BE2C (cell line): ENCODE data around the gene TTC13.

Source experiments
- DNase-seq: peaks from one replicate; pipeline ENCODE4 v3.0.0-alpha.2; 2020
- H3K27me3 ChIP-seq: fragments of 250-450 bp; sonication (Bioruptor Pico); 2 replicates; pipeline ENCODE4 v1.5.1; 2020; ENCODE audit warnings: mild to moderate bottlenecking
- H3K36me3 ChIP-seq: fragments of 250-450 bp; sonication (Bioruptor Pico); 2 replicates; pipeline ENCODE4 v1.5.1; 2020; ENCODE audit warnings: mild to moderate bottlenecking
- H3K4me1 ChIP-seq: fragments of 250-450 bp; sonication (Bioruptor Pico); 2 replicates; pipeline ENCODE4 v1.5.1; 2020
- H3K4me3 ChIP-seq: 2 replicates; pipeline ENCODE4 v1.5.1; 2011; ENCODE audit warnings: low read depth, low read length
- H3K9me3 ChIP-seq: fragments of 250-450 bp; sonication (Bioruptor Pico); 2 replicates; pipeline ENCODE4 v1.5.1; 2020
- TF ChIP-seq, protein P1 (sequence below): IDR thresholded peaks from 2 replicates; pipeline ENCODE4 v1.5.1; 2012; ENCODE audit warnings: mild to moderate bottlenecking, low read depth, low read length

Gene TTC13

DNA sequence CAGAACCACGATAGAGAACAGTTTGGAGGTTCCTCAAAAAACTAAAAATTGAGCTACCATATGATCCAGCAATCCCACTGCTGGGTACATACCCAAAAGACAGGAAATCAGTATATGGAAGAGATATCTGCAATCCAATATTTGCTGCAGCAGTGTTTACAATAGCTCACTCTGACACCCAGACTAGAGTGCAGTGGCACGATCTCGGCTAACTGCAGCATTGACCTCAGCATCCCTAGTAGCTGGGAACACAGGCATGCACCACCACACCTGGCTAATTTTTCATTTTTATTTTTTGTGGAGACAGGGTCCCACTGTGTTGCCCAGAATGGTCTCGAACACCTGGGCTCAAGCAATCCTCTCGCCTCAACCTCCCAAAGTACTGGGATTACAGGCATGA, 13.1 kb downstream of the TTC13 start:
- H3K9me3 ChIP-seq = no peaks in the 10 kb centered on the region
- TF ChIP-seq, protein P1, sequence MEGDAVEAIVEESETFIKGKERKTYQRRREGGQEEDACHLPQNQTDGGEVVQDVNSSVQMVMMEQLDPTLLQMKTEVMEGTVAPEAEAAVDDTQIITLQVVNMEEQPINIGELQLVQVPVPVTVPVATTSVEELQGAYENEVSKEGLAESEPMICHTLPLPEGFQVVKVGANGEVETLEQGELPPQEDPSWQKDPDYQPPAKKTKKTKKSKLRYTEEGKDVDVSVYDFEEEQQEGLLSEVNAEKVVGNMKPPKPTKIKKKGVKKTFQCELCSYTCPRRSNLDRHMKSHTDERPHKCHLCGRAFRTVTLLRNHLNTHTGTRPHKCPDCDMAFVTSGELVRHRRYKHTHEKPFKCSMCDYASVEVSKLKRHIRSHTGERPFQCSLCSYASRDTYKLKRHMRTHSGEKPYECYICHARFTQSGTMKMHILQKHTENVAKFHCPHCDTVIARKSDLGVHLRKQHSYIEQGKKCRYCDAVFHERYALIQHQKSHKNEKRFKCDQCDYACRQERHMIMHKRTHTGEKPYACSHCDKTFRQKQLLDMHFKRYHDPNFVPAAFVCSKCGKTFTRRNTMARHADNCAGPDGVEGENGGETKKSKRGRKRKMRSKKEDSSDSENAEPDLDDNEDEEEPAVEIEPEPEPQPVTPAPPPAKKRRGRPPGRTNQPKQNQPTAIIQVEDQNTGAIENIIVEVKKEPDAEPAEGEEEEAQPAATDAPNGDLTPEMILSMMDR = no peak
- DNase-seq = no peak
- H3K27me3 ChIP-seq = no peaks in the 10 kb centered on the region
- H3K36me3 ChIP-seq = no peaks in the 10 kb centered on the region
- no peak overlapping the region for H3K4me3 ChIP-seq
- H3K4me1 ChIP-seq = no peaks in the 10 kb centered on the region

DNA sequence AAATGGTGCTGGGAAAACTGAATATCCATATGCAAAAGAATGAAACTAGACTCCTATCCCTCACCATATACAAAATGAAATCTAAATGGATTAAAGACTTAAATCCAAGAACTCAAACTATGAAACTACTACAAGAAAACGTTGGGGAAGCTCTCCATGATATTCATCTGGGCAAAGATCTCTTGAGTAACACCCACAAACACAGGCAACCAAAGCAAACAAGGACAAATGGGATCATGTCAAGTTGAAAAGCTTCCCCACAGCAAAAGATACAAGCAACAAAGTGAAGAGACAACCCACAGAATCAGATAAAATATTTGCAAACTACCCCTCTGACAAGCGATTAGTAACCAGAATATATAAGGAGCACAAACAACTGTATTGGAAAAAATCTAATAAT, 13.8 kb downstream of the TTC13 start:
- Histone ChIP-seq H3K4me1 (no peaks in the 10 kb centered on the region), H3K36me3 (no peaks in the 10 kb centered on the region), H3K27me3 (no peaks in the 10 kb centered on the region), H3K9me3 (no peaks in the 10 kb centered on the region), H3K4me3 (no peak overlapping the region)
- TF ChIP-seq, protein P1 = no peak
- no peak for DNase-seq

DNA sequence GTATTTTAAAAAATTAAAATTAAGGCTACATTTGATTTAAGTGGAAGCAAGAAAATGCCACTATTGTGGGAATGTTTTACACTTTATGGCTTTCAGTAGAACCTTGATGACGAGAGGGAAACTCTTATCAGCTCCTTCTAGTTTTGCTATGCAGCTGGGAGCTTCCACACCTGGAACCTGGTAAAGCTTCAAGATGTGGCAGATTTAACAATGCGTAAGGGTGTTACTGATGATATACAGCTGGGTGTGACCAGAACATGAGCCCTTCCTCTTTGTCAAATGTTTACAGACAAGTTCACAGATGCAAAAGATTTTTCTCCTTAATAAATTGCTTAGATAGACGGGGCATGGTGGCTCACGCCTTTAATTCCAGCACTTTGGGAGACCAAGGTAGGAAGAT, 20.3 kb downstream of the TTC13 start:
- Histone ChIP-seq H3K4me3 (no peak overlapping the region), H3K36me3 (peaks cover 2% of the 10 kb centered on the region; the same call in 1 of the 2 replicates), H3K9me3 (no peaks in the 10 kb centered on the region), H3K4me1 (no peaks in the 10 kb centered on the region), H3K27me3 (no peaks in the 10 kb centered on the region)
- no peak for DNase-seq
- TF ChIP-seq, protein P1 = no peak

GRCh38 chr1:230957580-230957989, 21.1 kb downstream of the TTC13 start:
- Histone ChIP-seq H3K9me3 (no peaks in the 10 kb centered on the region), H3K4me3 (no peak overlapping the region), H3K4me1 (no peaks in the 10 kb centered on the region), H3K27me3 (no peaks in the 10 kb centered on the region), H3K36me3 (peaks cover 2% of the 10 kb centered on the region; the same call in 1 of the 2 replicates)
- TF ChIP-seq, protein P1 = no peak
- no peak for DNase-seq

- no peak overlapping the region for H3K4me3 ChIP-seq
- TF ChIP-seq, protein P1 = no peak
- no peaks in the 10 kb centered on the region for H3K4me1 ChIP-seq
- H3K27me3 ChIP-seq = no peaks in the 10 kb centered on the region
- 0 out of 2 replicates have a peak, but pooled peaks cover 2% of the 10 kb centered on the region for H3K36me3 ChIP-seq
- H3K9me3 ChIP-seq = no peaks in the 10 kb centered on the region
- no peak for DNase-seq
These were observed 28.3 kb downstream of the TTC13 start for GRCh38 chr1:230950404-230950803.

- no peaks in the 10 kb centered on the region for H3K9me3 ChIP-seq
- TF ChIP-seq, protein P1 = no peak
- DNase-seq = no peak
- H3K4me1 ChIP-seq = no peaks in the 10 kb centered on the region
- H3K36me3 ChIP-seq = no peaks in the 10 kb centered on the region
- H3K27me3 ChIP-seq = no peaks in the 10 kb centered on the region
- H3K4me3 ChIP-seq = no peak overlapping the region
These were observed 29.8 kb downstream of the TTC13 start for GRCh38 chr1:230948903-230949302.
